ENCODE results near the gene RPTOR.

The RPTOR gene

GRCh38 chr17:80895366-80895765, 350.7 kb downstream of the RPTOR start:
- TF ChIP-seq FOXP2 (optimal IDR thresholded peaks at IDR 0.05; ENCODE audit: control extremely low read depth, extremely low read length, insufficient read depth), result no peak
- no peak for TF ChIP-seq EZH2 (IDR thresholded peaks at IDR 0.05)
- no peak for TF ChIP-seq POLR2AphosphoS5 (IDR thresholded peaks at IDR 0.05; ENCODE audit: borderline replicate concordance, low read depth, low read length)
- H3K27ac ChIP-seq, result no peak overlapping the region
- H3K36me3 ChIP-seq (ENCODE audit: insufficient read depth, low read length), result no peaks in the 10 kb centered on the region; the same call in 1 of the 2 replicates
- no peak for DNase-seq (ENCODE audit: low read depth, low spot score)
- no peak overlapping the region for H3K9ac ChIP-seq (ENCODE audit: insufficient read length)
- no peaks in the 10 kb centered on the region for H3K9me3 ChIP-seq (ENCODE audit: low read depth, low read length)
- no peak overlapping the region for H3K4me3 ChIP-seq

DNA sequence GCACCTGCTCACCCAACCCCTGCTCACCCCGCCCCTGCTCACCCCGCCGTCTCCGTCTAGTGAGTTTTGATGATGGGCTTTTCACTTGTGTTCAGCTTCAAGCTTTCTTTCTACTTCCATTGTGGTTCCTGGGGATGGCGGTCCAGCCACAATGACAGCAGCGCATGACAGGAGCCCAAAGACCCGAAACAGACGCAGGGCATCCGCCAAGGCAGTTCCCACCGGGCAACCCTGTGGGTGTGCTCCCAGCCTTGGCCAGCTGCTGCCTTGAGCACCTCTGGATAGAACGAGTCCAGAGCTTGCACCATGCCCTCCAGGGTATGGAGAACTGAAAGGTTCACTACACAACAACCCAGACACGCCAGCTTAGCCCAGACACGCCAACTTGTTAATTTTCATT, 354.1 kb downstream of the RPTOR start:
- no peak overlapping the region for H3K9ac ChIP-seq (ENCODE audit: insufficient read length)
- H3K36me3 ChIP-seq (ENCODE audit: insufficient read depth, low read length), result no peaks in the 10 kb centered on the region
- no peak overlapping the region for H3K4me3 ChIP-seq
- TF ChIP-seq POLR2AphosphoS5 (IDR thresholded peaks at IDR 0.05; ENCODE audit: borderline replicate concordance, low read depth, low read length), result no peak
- TF ChIP-seq EZH2 (IDR thresholded peaks at IDR 0.05), result no peak
- TF ChIP-seq FOXP2 (optimal IDR thresholded peaks at IDR 0.05; ENCODE audit: control extremely low read depth, extremely low read length, insufficient read depth), result no peak
- H3K27ac ChIP-seq, result no peak overlapping the region
- DNase-seq (ENCODE audit: low read depth, low spot score), result no peak
- no peaks in the 10 kb centered on the region for H3K9me3 ChIP-seq (ENCODE audit: low read depth, low read length)

GRCh38 chr17:80899402-80900268, 355.0 kb downstream of the RPTOR start:
- H3K9ac ChIP-seq (ENCODE audit: insufficient read length), result no peak overlapping the region
- TF ChIP-seq POLR2AphosphoS5 (IDR thresholded peaks at IDR 0.05; ENCODE audit: borderline replicate concordance, low read depth, low read length), result no peak
- no peak for TF ChIP-seq EZH2 (IDR thresholded peaks at IDR 0.05)
- TF ChIP-seq FOXP2 (optimal IDR thresholded peaks at IDR 0.05; ENCODE audit: control extremely low read depth, extremely low read length, insufficient read depth), result no peak
- no peak overlapping the region for H3K27ac ChIP-seq
- no peak for DNase-seq (ENCODE audit: low read depth, low spot score)
- H3K9me3 ChIP-seq (ENCODE audit: low read depth, low read length), result no peaks in the 10 kb centered on the region
- no peak overlapping the region for H3K4me3 ChIP-seq
- no peaks in the 10 kb centered on the region for H3K36me3 ChIP-seq (ENCODE audit: insufficient read depth, low read length)

DNA sequence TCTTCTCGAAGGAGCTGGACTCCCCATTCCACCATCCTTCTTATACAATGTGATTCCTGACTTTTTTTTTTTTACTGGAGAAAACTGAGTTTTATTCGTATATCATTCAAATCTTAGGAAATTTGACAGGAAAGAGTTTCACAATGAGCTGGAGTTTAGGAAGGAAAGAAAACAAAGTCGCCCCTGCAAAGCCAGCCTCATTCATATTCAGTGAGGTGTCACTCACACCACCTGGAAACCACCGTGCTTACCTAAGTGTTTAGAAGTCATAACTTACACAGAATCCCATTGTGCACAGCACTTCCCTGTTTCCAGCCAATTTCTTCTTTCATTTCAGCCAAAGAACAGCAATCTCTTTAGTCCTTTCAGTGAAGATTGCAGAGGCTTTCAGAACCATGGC, 356.7 kb downstream of the RPTOR start:
- Histone ChIP-seq H3K9ac (ENCODE audit: insufficient read length) (no peak overlapping the region), H3K36me3 (ENCODE audit: insufficient read depth, low read length) (no peaks in the 10 kb centered on the region)

DNA sequence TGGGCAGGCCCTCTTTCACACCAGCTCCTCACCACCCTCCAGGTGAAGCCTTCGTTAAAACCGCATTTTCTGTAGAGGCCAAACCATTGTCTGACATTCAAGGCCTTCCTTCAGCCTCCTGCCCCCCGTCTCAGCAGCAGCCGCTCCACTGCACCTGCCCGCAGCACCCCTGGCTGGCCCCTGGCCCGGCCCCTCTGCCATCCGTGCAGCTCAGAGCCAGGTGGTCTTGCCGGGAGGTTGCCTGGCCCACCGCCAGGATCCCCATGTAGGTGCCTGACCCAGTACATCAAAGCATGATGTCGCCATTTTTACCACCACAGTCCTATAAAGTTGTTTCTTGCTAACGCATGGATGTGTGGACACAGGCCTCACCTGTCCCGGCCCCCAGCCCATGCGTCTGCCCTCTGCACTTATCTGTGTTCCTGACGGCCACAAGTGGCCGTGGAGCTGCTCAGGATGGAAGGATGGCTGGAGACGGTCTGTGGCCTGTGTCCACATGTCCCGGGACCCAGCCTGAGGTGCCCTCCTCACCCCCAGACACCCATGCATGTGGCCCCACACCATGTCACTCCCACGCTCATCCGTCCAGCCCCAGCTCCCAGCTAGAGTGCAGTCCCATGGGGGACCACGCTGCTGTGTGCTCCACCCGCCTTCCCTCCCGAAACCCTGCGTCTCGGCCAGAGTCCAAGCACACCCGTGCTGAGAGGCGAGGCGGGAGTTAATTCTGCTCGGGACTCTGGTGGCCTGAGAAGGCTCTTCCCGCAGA, 357.7 kb downstream of the RPTOR start:
- no peak overlapping the region for H3K9ac ChIP-seq (ENCODE audit: insufficient read length)
- no peak for DNase-seq (ENCODE audit: low read depth, low spot score)
- H3K27ac ChIP-seq, result no peak overlapping the region
- H3K4me3 ChIP-seq, result no peak overlapping the region
- TF ChIP-seq FOXP2 (optimal IDR thresholded peaks at IDR 0.05; ENCODE audit: control extremely low read depth, extremely low read length, insufficient read depth), result no peak
- no peaks in the 10 kb centered on the region for H3K36me3 ChIP-seq (ENCODE audit: insufficient read depth, low read length)
- H3K9me3 ChIP-seq (ENCODE audit: low read depth, low read length), result no peaks in the 10 kb centered on the region

More for the DNA sequence above, 356.7 kb downstream of the RPTOR start:
- no peak for TF ChIP-seq POLR2AphosphoS5 (IDR thresholded peaks at IDR 0.05; ENCODE audit: borderline replicate concordance, low read depth, low read length)
- no peak for TF ChIP-seq FOXP2 (optimal IDR thresholded peaks at IDR 0.05; ENCODE audit: control extremely low read depth, extremely low read length, insufficient read depth)
- TF ChIP-seq EZH2 (IDR thresholded peaks at IDR 0.05), result no peak
- Histone ChIP-seq H3K27ac (no peak overlapping the region), H3K4me3 (no peak overlapping the region), H3K9me3 (ENCODE audit: low read depth, low read length) (no peaks in the 10 kb centered on the region)
- DNase-seq (ENCODE audit: low read depth, low spot score), result no peak

GRCh38 chr17:80902963-80903611, 358.4 kb downstream of the RPTOR start:
- H3K36me3 ChIP-seq (ENCODE audit: insufficient read depth, low read length), result no peaks in the 10 kb centered on the region

GRCh38 chr17:80904036-80904753, 359.6 kb downstream of the RPTOR start:
- no peak for DNase-seq (ENCODE audit: low read depth, low spot score)
- H3K36me3 ChIP-seq (ENCODE audit: insufficient read depth, low read length), result no peaks in the 10 kb centered on the region
- no peak overlapping the region for H3K9ac ChIP-seq (ENCODE audit: insufficient read length)
- H3K9me3 ChIP-seq (ENCODE audit: low read depth, low read length), result no peaks in the 10 kb centered on the region
- no peak for TF ChIP-seq FOXP2 (optimal IDR thresholded peaks at IDR 0.05; ENCODE audit: control extremely low read depth, extremely low read length, insufficient read depth)
- no peak overlapping the region for H3K4me3 ChIP-seq
- no peak overlapping the region for H3K27ac ChIP-seq

More at GRCh38 chr17:80902963-80903611, 358.4 kb downstream of the RPTOR start:
- Histone ChIP-seq H3K9ac (ENCODE audit: insufficient read length) (no peak overlapping the region), H3K9me3 (ENCODE audit: low read depth, low read length) (no peaks in the 10 kb centered on the region), H3K27ac (no peak overlapping the region), H3K4me3 (no peak overlapping the region)
- no peak for DNase-seq (ENCODE audit: low read depth, low spot score)
- no peak for TF ChIP-seq EZH2 (IDR thresholded peaks at IDR 0.05)
- no peak for TF ChIP-seq FOXP2 (optimal IDR thresholded peaks at IDR 0.05; ENCODE audit: control extremely low read depth, extremely low read length, insufficient read depth)
- TF ChIP-seq POLR2AphosphoS5 (IDR thresholded peaks at IDR 0.05; ENCODE audit: borderline replicate concordance, low read depth, low read length), result no peak
